Measurements from ENCODE around the gene NEIL3.

Gene NEIL3

DNA sequence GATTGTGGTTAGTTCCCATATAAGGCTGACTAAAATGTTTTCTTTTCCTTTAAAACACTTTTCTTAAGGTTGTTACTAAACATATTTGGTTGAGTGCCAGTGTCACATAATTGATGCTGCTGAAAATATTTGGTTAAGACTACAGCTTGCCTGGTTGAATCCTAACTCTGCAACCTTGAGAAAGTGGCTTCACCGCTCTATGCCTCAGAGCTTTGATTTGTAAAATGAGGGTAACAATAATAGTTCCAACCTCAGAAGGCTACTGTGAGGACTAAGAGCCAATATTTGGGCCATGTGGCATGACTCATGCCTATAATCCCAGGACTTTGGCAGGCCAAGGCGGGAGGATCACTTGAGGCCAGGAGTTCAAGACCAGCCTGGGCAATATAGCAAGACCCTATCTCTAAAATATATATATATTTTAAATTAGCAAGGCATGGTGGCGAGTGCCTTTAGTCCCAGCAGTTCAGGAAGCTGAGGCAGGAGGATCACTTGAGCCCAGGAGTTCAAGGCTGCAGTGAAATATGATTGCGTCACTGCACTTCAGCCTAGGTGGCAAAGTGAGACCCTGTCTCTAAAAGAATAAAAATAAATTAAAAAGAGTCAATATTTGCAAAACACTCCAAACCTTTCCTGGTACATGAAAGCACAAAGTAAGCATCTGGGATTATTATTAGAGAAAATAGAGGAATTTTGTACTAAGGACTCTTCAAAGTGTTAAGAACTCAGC is 7.1 kb upstream of the NEIL3 start:
- DNase-seq: no peak

DNA sequence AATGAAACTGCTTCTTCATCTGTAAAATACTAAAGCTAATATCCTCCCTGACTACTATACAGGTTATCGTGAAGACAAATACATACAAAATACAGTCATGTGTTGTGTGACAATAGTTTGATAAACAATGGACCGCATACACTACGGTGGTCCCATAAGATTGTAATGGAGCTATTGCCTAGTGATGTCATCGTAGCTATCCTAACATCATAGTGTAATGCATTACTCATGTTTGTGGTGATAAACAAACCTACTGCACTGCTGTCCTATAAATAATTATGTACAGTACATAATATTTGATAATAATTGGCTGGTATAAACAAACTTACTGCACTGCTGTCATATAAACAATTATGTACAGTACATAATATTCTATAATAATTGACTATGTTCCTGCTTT is 5.6 kb upstream of the NEIL3 start:
- DNase-seq: no peak

DNA sequence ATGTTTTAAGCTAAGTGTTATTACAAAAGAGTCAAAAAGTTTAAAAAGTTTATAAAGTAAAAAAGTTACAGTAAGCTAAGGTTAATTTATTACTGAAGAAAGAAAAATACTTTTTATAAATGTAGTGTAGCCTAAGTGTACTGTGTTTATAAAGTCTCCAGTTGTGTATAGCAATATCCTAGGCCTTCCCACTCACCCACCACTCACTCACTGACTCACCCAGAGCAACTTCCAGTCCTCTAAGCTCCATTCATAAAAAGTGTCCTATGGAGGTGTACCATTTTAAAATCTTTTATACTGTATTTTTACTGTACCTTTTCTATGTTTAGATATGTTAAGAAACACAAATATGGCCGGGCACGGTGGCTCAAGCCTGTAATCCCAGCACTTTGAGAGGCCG is 4.8 kb upstream of the NEIL3 start:
- DNase-seq: peak in 1 of 3 donors; percentile 27

DNA sequence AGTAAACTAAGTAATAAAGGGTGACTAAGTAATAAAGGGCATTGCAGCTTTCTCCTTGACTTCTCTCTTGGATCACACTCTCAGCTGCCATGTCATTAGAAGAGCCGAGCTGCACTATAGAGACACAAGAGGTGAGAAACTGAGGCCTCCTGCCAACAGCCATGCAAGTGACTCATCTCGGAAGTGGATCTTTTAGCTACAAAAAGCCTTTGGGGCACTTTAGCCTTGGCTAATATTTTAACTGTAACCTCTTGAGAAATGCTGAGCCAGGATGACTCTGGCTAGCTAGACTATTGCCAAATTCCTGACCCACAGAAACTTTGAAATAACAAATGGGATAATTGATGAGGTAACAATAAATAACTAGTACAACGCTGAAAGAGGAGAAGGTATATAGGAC is 1.5 kb upstream of the NEIL3 start:
- peak; percentile 51 to 71 (median 65) for DNase-seq

DNA sequence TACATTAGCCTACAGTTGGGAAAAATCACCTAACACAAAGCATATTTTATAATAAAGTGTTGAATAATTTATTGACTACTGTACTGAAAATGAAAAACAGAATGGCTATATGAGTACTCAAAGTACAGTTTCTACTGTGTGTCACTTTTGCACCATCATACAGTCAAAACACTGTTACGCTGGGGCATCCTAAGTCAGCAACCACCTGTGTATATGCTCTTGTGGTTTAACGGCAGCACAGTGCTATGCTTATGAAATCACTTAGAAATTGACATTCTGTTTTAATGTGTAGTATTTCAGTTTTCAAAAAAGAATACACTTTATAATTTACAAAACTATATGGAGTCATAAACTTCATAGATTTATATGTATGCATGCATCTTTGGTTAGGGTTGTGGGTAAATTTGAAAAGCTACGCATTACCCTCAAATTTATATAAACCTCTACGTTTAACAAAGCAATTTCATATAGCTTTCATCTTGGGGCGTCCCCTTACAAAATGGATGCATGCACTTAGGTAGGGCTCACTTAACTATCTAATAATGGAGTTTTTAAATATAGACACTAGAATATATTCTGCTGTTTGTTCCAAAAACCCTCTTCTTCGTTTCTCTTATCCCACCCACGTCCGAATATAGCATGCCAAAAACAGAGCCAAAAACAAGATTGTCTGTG is 690 bp upstream of the NEIL3 start:
- no peak for DNase-seq

DNA sequence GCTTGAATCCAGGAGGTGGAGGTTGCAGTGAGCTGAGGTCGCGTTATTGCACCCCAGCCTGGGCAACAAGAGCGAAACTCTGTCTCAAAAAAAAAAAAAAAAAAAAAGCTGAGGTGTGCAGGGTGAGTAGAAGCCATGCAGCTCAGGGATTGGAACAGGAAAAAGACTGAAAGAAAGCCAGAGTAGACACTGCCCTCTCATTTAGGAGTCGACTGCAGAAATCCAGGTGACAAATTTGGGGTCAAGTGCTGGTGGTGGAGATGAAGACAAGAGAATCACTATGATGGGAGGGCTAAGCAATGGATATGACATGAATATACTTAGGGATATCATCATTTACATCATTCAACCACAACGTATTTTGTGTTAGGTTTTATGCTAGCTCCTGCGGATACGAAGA is 1.9 kb downstream of the NEIL3 start:
- no peak for DNase-seq

DNA sequence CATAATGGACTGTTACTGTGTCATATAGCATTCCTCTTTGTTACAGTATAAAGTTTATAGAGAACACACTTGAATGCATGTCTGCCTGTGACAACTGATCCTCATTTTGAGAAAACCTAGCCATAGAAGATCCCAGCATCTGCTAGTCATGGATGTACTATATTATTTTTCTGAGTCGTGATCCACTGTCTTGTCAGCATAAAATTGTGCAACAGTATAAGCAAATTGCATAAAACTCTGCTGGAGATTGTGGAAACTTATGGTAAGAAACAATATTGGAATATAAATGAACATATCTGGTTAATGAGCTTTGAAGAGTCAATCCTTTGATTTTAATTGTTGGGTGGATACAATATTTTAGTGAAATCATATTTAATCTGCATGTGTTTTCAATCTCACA is 3.6 kb downstream of the NEIL3 start:
- DNase-seq: peak in 2 of 3 donors; percentile 24 to 32

DNA sequence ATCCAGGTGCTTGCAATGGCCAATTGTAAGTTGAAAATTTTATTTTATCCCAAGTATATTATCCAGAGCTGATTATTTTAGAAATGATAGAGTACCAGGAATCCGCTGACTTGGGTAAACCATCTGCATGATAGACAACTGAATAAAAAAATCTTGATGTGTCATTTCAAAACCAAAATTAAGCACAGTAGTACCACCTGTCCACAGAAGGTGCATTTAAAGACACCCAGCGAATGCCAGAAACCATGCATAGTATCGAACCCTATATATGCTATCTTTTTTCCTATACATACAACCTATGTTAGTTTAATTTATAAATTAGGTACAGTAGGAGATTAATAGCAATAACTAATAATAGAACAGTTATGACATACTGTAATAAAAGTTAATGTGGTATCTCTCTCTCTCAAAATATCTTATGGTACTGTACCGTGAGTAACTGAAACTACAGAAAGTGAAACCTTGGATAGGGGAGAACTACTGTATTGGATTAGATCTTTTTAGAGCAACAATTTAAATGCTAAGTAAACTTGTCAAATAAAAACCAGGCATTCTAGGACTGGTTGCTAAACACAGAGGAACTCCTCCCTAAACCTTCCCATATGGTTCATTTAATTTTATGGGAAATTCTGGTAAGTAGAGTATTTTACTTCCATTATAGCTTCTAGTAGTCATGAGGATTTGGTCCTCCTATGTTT is 6.2 kb downstream of the NEIL3 start:
- peak in 1 of 3 donors; percentile 17 for DNase-seq

DNA sequence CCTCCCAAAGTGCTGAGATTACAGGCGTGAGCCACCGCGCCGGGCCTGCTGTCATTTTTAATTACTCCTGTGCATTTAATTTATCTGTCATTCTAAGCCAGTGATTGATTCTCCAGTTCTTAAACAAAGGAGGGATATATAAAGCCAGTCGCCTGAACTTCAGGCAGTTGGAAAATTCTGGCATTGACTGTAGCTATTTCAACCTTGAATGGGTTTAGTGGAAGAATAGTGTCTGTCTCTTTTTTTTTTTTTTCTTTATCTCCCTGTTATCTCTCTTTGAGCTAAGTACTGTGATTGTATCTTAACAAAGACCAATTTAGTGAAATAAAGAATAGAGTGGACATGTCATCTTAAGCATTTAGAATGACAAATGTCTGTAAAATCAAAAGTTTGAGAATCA is 11.0 kb downstream of the NEIL3 start:
- no peak for DNase-seq

DNA sequence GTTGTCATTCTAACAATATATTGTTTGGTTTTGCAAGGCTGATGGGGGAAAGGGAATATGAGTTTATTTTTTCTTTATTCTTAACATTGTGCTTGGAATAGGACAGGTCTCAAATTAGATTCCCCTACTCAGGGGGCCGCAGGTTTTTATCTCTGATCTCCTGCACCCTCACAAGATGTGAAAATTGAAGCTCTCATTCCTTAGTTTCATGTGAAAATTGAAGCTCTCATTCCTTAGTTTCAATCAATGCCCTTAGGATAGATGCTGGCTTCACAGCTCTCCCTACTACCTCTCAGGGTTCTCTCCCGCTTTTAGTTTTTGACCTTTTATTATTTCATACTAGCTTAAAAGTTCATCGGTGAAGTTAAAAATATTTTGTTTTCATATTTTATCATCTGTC is 12.0 kb downstream of the NEIL3 start:
- DNase-seq: no peak

DNA sequence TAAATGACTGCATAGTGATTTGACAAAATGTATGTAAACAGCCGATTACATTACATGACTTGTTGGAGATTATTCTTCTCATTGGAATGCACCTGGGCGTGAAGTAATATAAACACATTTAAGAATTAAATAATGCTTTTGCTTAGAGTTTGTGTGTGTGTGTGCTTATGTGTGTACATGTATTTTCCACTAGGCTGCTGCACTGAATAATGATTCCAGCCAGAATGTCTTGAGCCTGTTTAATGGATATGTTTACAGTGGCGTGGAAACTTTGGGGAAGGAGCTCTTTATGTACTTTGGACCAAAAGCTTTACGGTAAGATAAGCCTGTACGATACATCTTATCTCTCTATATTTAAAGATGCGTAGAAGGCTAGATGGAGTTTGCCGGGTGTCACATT is 12.6 kb downstream of the NEIL3 start:
- no peak for DNase-seq

DNA sequence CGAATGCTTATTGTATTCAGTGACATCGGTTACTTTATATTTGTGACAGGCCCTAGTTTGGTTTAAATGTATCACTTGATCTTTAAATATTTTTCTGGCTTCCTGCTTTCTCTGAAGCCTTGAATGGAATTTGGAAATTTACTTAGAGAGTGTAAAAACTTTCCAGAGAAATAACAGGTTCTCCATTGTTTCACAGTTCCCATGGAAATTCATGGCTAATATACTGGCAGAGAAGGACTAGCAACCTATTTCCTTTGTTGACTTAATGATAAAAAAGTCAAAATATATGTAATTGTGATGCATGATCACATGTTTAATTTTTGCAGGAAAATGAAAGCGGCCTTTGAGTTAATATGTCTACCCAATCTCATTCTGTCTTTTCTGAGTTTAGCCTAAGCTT is 13.2 kb downstream of the NEIL3 start:
- no peak for DNase-seq

DNA sequence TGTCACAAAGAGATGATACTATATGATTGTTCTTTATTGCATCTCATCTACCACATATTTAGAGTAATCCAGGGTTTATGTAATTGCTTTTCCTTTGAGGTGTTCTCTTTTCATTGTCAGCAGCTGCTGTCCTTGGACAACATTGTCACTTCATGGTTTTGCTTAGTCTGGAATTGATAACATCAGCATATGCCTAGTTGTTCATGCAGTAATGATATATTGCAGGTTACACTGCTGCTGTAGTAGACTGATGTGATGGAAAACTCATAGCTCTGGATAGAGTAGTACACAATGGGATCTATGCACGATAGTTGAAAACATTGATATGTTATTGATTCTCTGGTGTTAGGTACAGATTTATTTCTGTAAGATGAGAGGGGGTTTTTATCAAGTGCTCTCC is 13.7 kb downstream of the NEIL3 start:
- no peak for DNase-seq

DNA sequence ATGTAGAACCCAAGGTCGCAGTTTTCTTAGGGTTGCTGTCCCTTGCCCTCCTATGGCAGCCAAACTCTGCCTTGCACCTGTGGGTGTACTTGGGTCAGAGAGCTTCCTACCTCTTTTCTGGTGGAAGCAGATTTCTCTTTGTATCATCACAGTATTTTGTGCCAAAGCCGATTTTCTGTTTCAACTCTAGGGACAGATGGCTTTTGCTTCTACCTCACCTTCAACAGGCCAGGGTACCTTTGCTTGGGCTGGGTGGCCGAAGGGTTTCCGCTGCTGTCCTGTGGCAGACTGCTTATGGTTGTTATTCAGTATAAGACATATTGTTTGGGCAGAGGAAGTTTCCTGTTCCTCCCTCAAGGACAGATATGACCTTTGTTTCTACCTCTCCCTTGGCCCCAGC is 22.4 kb downstream of the NEIL3 start:
- DNase-seq: no peak

DNA sequence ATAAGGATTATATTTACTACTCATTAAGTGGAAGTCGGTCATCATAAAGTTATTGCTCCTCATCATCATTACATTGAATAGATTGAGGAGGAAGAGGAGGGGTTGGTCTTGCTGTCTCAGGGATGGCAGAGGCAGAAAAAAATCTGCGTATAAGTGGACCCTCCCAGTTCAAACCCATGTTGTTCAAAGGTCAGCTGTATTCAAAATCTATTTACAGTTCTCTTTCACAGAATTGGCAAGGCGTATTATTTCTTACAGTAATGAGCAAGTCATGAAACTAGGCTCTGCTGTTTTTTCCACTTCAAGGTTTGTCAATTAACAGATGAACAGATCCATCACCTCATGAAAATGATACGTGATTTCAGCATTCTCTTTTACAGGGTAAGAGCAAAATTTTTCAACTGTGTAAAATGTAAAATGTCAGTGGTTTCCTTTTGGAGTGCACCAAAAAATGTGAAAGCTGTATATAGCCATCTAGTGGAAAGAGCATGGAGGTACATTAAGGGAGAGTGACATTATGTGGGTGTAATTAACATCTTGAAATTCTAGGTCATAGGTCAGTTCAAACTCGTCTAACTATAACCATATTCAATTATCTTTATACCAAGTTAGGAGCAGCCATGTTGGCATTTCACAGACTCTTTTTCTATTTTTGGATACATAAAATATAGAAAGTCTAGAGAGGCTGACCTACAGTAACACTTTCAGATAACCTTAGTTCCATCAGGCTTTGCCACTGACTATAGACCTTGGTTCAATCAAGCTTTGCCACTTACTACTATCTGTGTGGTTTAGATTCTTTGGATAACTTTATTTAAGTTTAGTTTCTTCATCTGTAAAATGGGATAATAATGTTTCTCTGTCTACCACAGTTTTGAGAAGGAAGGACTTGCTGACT is 30.1 kb downstream of the NEIL3 start:
- DNase-seq: peak; percentile 23 to 65 (median 65)

DNA sequence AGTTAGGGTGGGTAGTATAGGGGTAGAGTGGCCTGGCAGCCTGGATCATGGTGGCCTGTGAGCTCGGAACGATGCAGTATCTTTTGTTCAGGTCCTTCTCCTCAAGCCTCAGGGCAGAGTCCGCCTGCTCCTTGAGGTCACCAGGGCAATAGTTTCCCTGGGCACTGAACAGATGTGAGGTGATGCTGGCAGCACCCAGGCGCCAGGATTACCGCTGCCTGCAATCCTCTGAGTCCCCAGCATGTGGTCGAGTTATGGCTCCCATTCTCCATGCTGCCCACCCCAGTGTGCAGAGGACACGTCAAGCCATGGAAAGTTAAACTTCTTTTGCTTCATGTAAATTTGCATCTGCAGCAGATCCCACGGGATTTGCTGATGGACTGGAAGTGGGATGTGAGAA is 38.7 kb downstream of the NEIL3 start:
- DNase-seq: no peak

DNA sequence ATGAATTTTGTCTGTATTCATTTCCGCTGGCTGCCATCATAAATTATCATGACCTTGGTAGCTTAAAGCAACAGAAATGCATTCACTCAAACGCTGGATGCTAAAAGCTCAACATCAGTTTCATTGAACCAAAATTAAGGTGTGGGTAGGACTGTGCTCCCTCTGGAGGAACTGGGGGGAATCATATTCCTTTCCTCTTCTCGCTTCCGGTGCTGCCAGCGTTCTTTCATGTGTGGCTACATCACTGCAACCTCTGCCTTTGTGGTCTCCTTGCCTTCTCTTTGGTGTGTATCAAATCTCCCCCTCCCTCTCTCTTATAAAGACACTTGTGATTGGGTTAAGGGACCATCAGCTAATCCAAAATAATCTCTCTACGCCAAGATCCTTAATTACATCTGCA is 39.5 kb downstream of the NEIL3 start:
- DNase-seq: no peak

DNA sequence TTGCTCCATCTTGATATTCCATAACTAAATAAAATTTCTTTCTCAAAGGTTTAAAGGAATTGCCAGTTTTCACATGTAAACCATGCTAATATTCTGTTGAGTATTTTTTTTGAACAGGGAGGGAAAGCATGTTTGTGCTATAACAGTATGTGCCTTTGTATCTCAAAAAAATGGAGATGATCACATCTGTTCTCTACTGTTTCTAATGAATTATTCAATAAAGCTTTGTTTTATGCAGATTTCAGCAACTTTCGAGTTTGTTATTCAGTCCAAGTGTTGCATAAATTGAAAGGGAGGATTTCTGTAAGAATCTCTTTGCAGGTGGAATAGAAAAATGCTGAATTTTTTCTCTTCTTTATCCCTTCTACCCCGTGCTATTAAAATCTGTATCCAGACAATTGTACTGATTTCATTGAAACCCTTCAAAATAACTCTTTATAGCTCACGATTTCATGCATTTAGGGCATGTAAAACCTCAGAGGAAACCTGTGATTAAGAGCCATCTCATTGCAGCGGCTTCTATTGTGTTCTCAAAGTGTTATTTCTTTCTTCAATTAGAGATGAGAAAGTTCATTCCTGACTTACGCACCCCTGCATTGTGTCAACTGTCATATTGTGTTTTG is 42.1 kb downstream of the NEIL3 start:
- DNase-seq: no peak

DNA sequence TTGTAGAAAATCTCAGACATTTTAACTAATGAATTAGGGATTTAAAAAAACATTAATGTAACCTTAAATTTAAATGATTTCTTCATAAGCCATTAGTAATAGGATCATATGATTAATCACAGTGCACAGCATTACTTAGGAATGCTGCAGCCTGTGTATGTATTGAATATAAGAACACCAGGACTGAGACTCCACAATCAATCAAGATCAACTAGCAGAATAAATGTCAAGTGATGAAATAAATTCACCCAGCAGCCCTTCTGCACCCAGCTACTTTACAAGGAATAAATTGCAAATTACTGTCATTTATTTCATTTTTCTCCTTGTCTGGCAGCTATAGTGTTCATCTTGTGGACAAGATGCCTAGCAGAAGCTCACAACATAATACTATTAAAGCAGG is 46.5 kb downstream of the NEIL3 start:
- no peak for DNase-seq

DNA sequence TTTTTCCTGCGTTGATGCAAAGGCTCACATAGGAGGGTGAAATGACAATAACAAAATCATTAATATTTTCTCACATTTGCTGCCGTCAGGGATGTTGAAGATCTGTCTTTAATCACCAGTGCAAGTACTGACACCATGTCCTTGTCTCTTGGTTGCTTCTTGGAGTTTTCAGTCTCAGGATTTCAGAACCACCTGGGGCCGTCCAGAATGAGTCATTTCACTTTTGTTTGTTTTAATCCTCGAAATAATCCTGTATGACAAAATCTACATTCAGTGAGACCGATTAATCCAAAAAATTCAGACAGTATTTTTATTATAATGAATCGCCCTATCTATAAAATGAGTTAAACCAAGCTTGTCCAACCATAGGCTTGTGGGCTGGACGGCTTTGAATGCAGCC is 47.2 kb downstream of the NEIL3 start:
- no peak for DNase-seq

DNA sequence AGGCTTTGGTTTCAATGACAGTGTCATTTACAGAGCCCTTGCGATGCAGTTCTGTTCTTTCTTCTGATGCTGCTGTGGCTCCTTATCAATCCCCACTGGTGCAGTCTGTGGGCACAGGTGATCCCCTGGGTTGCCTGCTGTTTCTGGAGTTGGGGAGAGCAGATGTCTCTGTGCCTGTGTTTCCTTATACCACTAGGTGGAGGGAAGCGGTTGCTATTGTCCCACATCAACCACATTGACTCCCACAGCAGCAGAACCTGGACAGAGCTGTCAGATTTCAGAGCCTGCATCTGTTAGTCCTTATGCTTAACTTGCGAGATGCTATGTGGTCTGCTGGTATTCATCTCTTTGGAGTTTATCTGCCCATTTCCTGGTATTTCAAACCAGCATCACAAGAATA is 57.7 kb downstream of the NEIL3 start:
- DNase-seq: no peak

DNA sequence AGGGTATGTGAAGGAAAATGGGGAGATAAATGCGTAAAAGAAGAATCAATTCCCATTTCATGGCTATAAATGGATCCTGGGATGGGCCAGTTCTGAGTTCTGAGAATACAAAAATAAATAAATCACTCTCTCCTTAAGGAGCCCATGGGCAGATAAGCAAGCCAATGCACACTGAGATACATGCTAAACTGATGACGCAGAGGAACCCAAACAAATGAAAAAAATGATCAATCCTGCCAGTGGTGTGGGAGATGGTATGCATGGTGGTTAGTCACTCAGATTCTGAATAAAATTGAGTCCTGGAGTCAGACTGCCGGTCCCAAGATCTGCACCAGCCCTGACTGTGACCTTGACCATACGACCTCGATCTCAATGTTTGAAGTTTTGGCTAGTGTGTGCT is 59.7 kb downstream of the NEIL3 start:
- no peak for DNase-seq

DNA sequence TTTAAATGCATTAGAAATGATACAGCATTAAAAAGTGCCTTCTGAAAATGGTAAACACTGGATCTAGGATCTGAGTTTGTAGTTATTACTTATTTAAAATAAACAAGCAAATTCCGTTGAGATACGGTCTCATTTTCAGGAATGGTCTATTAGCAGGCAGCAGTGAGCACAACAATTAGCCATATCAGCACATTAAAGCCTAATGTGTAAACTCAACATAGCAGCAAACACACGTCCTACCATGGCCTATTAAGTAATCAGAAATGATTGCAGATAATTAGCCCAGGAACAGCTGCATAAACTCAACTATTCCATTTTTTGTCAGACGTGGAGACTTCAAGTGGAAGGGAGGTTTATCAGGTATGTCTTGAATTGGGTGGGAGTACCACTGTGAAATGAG is 61.8 kb downstream of the NEIL3 start:
- DNase-seq: no peak

All from suppressor macrophage treated with lipopolysaccharide for 1 hour (primary cell).